ENCODE data around the gene NT5DC1.

Gene NT5DC1

GRCh38 chr6:116286773-116287358 is 186.2 kb downstream of the NT5DC1 start:
- DNase-seq (ENCODE audit: low spot score) = no peak
- TF ChIP-seq CTCF (IDR thresholded peaks at IDR 0.05; ENCODE audit: extremely low read depth, insufficient read depth, missing control alignments) = no peak
- in situ Hi-C loops (cut with MboI; ENCODE audit: low pct_unique_long_range_greater_than_20kb, low sequenced_read_pairs, unreplicated experiment) = loop anchor here (10.0 kb wide), 1 partner anchor 248 kb away; no protein-coding TSS in a partner anchor

GRCh38 chr6:116287689-116288282 is 187.1 kb downstream of the NT5DC1 start:
- peak; percentile 75 for TF ChIP-seq CTCF (IDR thresholded peaks at IDR 0.05; ENCODE audit: extremely low read depth, insufficient read depth, missing control alignments)
- in situ Hi-C loops (cut with MboI; ENCODE audit: low pct_unique_long_range_greater_than_20kb, low sequenced_read_pairs, unreplicated experiment) = loop anchor here (10.0 kb wide), 1 partner anchor 247 kb away; no protein-coding TSS in a partner anchor
- no peak for DNase-seq (ENCODE audit: low spot score)

- in situ Hi-C loops (cut with MboI; ENCODE audit: low pct_unique_long_range_greater_than_20kb, low sequenced_read_pairs, unreplicated experiment) = loop anchor here (10.0 kb wide), 1 partner anchor 245 kb away; no protein-coding TSS in a partner anchor
- no peak for DNase-seq (ENCODE audit: low spot score)
- TF ChIP-seq CTCF (IDR thresholded peaks at IDR 0.05; ENCODE audit: extremely low read depth, insufficient read depth, missing control alignments) = no peak
Measured at GRCh38 chr6:116289876-116290275, 189.2 kb downstream of the NT5DC1 start.

GRCh38 chr6:116290799-116291198 is 190.1 kb downstream of the NT5DC1 start:
- DNase-seq (ENCODE audit: low spot score) = no peak
- TF ChIP-seq CTCF (IDR thresholded peaks at IDR 0.05; ENCODE audit: extremely low read depth, insufficient read depth, missing control alignments) = no peak
- in situ Hi-C loops (cut with MboI; ENCODE audit: low pct_unique_long_range_greater_than_20kb, low sequenced_read_pairs, unreplicated experiment) = no loop called here

- in situ Hi-C loops (cut with MboI; ENCODE audit: low pct_unique_long_range_greater_than_20kb, low sequenced_read_pairs, unreplicated experiment) = no loop called here
- no peak for DNase-seq (ENCODE audit: low spot score)
Measured at GRCh38 chr6:116291701-116292396, 191.2 kb downstream of the NT5DC1 start.

GRCh38 chr6:116292553-116292952 is 191.9 kb downstream of the NT5DC1 start:
- DNase-seq (ENCODE audit: low spot score) = no peak
- in situ Hi-C loops (cut with MboI; ENCODE audit: low pct_unique_long_range_greater_than_20kb, low sequenced_read_pairs, unreplicated experiment) = no loop called here
- no peak for TF ChIP-seq CTCF (IDR thresholded peaks at IDR 0.05; ENCODE audit: extremely low read depth, insufficient read depth, missing control alignments)

More at GRCh38 chr6:116291701-116292396, 191.2 kb downstream of the NT5DC1 start:
- no peak for TF ChIP-seq CTCF (IDR thresholded peaks at IDR 0.05; ENCODE audit: extremely low read depth, insufficient read depth, missing control alignments)
